Measurements from ENCODE around the gene VASH2.
"Not testable (repeated sequence)": the region's sequence is repeated elsewhere in the genome, so short reads cannot be mapped to it uniquely, and the experiment has no call there.

The VASH2 gene

GRCh38 chr1:212976586-212976985 is 26.2 kb downstream of the VASH2 start:
- no peak for DNase-seq (ENCODE audit: low read depth)
- H3K4me3 ChIP-seq (ENCODE audit: low read depth, low read length), result no peak overlapping the region

GRCh38 chr1:212977781-212978645 is 27.7 kb downstream of the VASH2 start:
- no peak for DNase-seq (ENCODE audit: low read depth)
- no peak overlapping the region for H3K4me3 ChIP-seq (ENCODE audit: low read depth, low read length)

DNA sequence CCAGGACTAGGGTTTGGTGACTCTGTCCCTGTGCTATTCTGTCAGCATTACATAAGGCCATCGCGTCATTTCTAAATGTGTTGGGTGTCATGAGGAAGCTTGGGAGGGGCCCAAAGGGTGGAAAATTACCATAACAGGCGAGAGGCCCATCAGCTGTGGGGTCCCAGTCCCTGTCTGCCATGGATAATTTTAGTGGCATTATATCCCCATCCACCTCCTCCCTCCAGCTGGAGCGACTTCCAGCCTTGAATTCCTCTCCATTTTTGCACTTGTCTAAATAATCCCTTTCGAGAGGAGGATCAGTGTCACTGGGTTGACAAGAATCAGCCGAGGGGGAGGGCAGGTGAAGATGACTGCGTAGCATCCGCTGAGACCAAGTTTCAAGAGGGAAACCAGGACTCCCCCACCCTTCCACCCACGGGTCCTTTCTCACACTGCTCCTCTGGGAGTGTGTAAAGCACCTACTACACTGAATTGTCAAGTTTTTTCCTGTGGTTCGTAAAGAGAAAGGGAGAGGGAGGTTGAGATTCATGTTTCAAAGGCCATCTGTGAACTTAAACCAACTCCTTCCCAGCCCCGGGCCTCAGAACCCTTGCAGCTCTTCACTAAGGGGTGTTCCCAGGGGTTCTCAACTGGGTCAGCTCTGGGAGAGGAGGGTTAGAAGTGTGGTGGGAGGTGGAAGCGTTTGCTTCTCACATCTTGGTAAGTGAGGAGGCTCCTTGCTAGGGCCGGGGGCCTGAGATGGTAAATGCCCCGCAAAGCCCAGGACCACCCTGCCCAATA is 29.2 kb downstream of the VASH2 start:
- H3K4me3 ChIP-seq (ENCODE audit: low read depth, low read length), result no peak overlapping the region
- no peak for DNase-seq (ENCODE audit: low read depth)

- no peak for DNase-seq (ENCODE audit: low read depth)
- no peak overlapping the region for H3K4me3 ChIP-seq (ENCODE audit: low read depth, low read length)
Measured at GRCh38 chr1:212980123-212980785, 29.9 kb downstream of the VASH2 start.

DNA sequence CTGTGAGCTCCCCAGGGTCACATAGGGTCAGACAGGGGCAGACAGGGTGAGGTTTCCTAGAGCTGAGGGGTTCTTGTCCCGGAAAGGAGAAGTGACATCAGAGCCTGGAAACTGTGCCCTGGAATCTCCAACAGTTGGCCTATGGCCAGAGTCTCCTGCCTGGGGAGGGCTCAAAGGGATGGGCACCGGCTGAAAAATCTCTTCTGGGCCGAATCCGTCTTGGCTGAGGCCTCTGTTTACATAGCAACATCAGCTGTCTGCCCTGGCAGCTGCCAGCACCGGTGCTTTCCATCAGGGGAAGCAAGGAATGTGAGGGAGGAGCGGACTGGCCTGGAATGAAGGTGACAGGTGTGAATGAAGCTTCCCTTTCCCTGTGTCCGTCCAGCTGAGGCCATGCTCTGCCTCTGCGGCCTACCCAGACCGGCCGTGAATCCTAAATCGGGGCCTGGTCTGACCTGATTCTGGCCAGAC is 30.7 kb downstream of the VASH2 start:
- H3K4me3 ChIP-seq (ENCODE audit: low read depth, low read length), result no peak overlapping the region
- DNase-seq (ENCODE audit: low read depth), result peak; percentile 58

- no peak overlapping the region for H3K4me3 ChIP-seq (ENCODE audit: low read depth, low read length)
- DNase-seq (ENCODE audit: low read depth), result peak; percentile 32
Measured at GRCh38 chr1:212981571-212982328, 31.4 kb downstream of the VASH2 start.

- H3K4me3 ChIP-seq (ENCODE audit: low read depth, low read length), result no peak overlapping the region
- DNase-seq (ENCODE audit: low read depth), result no peak
Measured at GRCh38 chr1:212982430-212983152, 32.2 kb downstream of the VASH2 start.

DNA sequence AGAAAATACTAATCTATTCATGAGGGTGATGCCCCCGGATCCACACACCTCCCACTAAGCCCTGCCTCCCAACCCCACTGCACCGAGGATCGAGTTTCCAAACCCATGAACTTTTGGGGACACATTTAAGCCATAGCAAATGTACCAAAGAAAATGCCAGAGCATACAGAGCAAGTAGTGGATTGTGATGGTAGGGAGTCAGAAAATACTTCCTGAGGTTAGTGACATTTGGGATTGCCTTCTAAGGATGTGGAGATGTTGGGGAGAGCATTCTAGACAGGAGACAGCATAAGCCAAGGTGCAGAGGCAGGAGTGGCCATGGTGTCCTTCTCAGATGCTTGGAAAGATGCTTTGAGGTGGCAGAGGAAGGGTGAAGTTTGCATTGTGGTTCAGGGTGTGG is 33.1 kb downstream of the VASH2 start:
- no peak overlapping the region for H3K4me3 ChIP-seq (ENCODE audit: low read depth, low read length)
- no peak for DNase-seq (ENCODE audit: low read depth)

GRCh38 chr1:212984522-212985291 is 34.4 kb downstream of the VASH2 start:
- no peak overlapping the region for H3K4me3 ChIP-seq (ENCODE audit: low read depth, low read length)
- no peak for DNase-seq (ENCODE audit: low read depth)

DNA sequence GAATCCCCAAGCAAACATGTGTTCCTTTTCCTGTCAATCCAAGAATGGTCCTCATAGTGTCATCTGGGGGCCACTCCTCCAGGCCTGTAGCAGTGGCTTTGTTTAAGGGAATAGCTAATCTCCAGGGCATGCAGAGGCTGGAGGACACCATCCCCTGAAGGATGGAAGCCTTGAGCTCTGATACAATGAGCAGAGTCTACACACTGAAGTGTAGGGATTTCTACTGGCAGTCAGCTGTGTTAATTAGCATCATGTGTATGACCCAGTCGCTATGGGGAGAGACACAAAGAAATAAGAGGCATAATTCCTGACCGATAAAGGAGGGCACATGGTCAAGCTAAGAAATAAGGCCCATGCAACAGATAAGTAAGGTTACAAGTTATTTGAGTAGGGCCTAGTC is 36.2 kb downstream of the VASH2 start:
- DNase-seq (ENCODE audit: low read depth), result no peak
- no peak overlapping the region for H3K4me3 ChIP-seq (ENCODE audit: low read depth, low read length)

DNA sequence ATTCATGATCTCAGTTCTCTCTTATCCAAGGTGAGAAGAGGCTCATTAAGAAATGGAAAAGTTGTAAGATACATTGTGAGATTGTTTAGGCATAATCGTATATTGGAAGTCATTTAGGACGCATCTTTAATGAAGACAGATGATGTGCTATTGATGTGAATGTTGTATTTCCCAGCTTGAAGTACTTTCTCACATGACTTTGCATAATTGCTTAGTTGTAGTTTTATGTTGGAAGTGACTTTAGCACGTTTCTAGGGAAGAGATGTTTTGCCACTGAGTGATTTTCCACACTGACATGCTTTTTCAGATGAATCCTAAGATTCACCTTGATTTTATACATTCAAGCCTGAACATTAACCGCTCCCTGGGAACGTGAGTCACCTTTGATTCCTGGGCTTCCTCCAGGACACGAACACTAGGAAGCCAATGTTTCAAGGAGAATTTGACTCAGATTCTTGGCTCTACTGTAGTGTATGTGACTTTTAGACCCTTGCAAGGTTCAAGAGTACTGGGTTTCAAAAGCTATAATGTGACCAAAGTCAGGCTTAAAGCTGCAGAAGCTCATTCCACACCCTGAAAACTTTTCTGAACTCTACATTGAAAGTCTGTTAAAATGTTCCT is 37.5 kb downstream of the VASH2 start:
- no peak for DNase-seq (ENCODE audit: low read depth)
- H3K4me3 ChIP-seq (ENCODE audit: low read depth, low read length), result no peak overlapping the region

- no peak for DNase-seq (ENCODE audit: low read depth)
- H3K4me3 ChIP-seq (ENCODE audit: low read depth, low read length), result no peak overlapping the region
Measured at GRCh38 chr1:212990276-212990675, 39.9 kb downstream of the VASH2 start.

- H3K4me3 ChIP-seq (ENCODE audit: low read depth, low read length); DNase-seq (ENCODE audit: low read depth): not testable (repeated sequence)
Measured at GRCh38 chr1:212993960-212994359, 43.6 kb downstream of the VASH2 start.

DNA sequence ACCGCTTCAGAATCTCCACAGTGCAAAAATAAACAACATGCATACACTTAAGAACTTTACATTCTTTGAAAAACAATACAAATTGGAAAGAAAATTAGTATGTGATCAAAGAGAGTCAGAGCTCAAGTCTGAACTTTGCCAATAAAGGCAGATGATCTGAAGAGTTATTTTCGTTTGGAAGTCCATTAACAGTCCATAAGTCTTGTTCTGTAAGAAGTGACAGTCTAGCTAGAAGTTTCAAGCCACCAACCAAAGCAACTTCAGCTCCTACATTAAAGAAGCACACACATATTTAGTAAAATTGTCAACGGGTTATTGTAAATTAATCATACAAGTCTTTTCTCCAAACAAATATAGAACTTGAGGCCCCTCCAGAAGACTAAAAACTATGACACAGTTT is 44.6 kb downstream of the VASH2 start:
- H3K4me3 ChIP-seq (ENCODE audit: low read depth, low read length), result no peak overlapping the region
- no peak for DNase-seq (ENCODE audit: low read depth)

DNA sequence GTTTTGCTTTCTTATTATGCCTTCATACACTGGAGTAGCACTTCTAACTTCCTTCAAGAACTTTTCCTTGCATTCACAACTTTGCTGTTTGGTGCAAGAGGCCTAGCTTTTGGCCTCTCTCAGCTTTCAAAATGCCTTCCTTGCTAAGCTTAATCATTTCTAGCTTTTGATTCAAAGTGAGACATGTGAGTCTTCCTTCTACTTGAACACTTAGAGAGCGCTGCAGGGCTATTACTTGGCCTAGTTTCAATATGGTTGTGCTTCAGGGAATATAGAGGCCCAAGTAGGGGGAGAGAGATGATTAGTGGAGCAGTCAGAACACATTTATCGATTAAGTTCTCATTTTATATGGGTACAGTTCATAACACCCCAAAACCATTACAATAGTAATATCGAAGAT is 52.9 kb downstream of the VASH2 start:
- H3K4me3 ChIP-seq (ENCODE audit: low read depth, low read length), result no peak overlapping the region
- DNase-seq (ENCODE audit: low read depth), result no peak

DNA sequence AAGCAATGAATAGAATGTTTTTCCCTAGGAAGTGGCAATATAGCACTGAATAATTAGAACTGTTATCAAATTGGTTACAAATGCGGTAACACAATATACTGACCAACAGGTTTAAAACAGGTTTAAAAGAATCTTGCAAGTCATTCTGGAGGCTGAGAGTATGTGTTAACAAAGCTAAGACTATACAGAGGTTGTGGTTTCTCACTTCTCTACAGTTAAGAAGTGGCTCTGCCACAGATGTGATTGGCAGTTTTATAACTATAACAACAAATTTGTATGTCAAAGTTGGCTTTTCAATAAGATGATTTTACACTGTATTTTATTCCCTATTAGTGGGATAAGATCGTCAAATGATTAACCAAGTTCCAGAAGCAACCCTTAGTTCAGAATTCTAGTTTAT is 58.2 kb downstream of the VASH2 start:
- DNase-seq (ENCODE audit: low read depth), result no peak
- no peak overlapping the region for H3K4me3 ChIP-seq (ENCODE audit: low read depth, low read length)

DNA sequence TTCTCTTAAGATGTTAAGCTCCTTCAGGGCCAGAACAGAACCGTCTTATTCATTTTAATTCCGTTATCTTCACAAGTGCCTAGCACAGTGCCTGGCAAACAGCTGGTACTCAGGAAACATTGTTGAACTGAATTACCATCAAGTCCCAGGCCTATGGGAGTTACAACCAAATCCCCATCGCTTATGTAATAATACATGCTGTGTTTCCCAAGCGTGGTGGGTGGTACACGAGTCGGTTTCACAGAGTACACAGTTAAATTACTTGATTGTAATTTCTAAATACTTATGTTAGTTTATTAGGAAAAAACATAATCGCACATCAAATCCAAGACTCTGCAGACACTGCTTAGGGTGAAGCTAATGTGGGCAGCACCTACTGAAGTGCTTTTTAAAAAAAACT is 64.3 kb downstream of the VASH2 start:
- no peak for DNase-seq (ENCODE audit: low read depth)
- H3K4me3 ChIP-seq (ENCODE audit: low read depth, low read length), result peak overlapping the region; percentile 75
